Measurements from ENCODE around the gene ASB15.

Gene ASB15

GRCh38 chr7:123637203-123637602 lies 35.6 kb downstream of the ASB15 start:
- Histone ChIP-seq H3K4me3 (ENCODE audit: low read depth in 1 of 2, low read length in 2 of 2) (no peak overlapping the region), H3K27ac (ENCODE audit: low read length) (no peak overlapping the region), H3K79me2 (ENCODE audit: insufficient read depth, low read length) (no peaks in the 10 kb centered on the region), H3K9me3 (ENCODE audit: insufficient read depth, low read length, severe bottlenecking) (no peaks in the 10 kb centered on the region), H4K20me1 (ENCODE audit: insufficient read depth, low read length) (no peaks in the 10 kb centered on the region), H3K4me2 (ENCODE audit: insufficient read depth, low read length) (no peak overlapping the region), H2AFZ (ENCODE audit: low read depth, low read length) (no peak overlapping the region), H3K36me3 (ENCODE audit: insufficient read depth, low read length) (no peaks in the 10 kb centered on the region), H3K4me1 (ENCODE audit: insufficient read depth, low read length) (no peaks in the 10 kb centered on the region), H3K9ac (ENCODE audit: low read depth, low read length) (no peak overlapping the region), H3K27me3 (ENCODE audit: insufficient read depth, low read length, poor library complexity) (peaks cover 2% of the 10 kb centered on the region)
- ATAC-seq (ENCODE audit: insufficient read depth, low read depth): no peak
- no peak for DNase-seq
- TF ChIP-seq EZH2 (IDR thresholded peaks at IDR 0.05; ENCODE audit: borderline replicate concordance, low read depth, low read length, severe bottlenecking) (no peak), CTCF (IDR thresholded peaks at IDR 0.05; ENCODE audit: borderline replicate concordance, extremely low read depth, low read length, poor library complexity, severe bottlenecking) (no peak)

GRCh38 chr7:123637878-123638277 lies 36.3 kb downstream of the ASB15 start:
- TF ChIP-seq EZH2 (IDR thresholded peaks at IDR 0.05; ENCODE audit: borderline replicate concordance, low read depth, low read length, severe bottlenecking) (no peak), CTCF (IDR thresholded peaks at IDR 0.05; ENCODE audit: borderline replicate concordance, extremely low read depth, low read length, poor library complexity, severe bottlenecking) (no peak)
- peaks cover 2% of the 10 kb centered on the region for H3K27me3 ChIP-seq (ENCODE audit: insufficient read depth, low read length, poor library complexity)
- no peaks in the 10 kb centered on the region for H3K4me1 ChIP-seq (ENCODE audit: insufficient read depth, low read length)
- no peak overlapping the region for H3K27ac ChIP-seq (ENCODE audit: low read length)
- no peaks in the 10 kb centered on the region for H3K79me2 ChIP-seq (ENCODE audit: insufficient read depth, low read length)
- H3K9ac ChIP-seq (ENCODE audit: low read depth, low read length): no peak overlapping the region
- no peaks in the 10 kb centered on the region for H3K36me3 ChIP-seq (ENCODE audit: insufficient read depth, low read length)
- no peak overlapping the region for H2AFZ ChIP-seq (ENCODE audit: low read depth, low read length)
- no peak overlapping the region for H3K4me2 ChIP-seq (ENCODE audit: insufficient read depth, low read length)
- ATAC-seq (ENCODE audit: insufficient read depth, low read depth): no peak
- no peak for DNase-seq
- H3K9me3 ChIP-seq (ENCODE audit: insufficient read depth, low read length, severe bottlenecking): no peaks in the 10 kb centered on the region
- H4K20me1 ChIP-seq (ENCODE audit: insufficient read depth, low read length): no peaks in the 10 kb centered on the region
- H3K4me3 ChIP-seq (ENCODE audit: low read depth in 1 of 2, low read length in 2 of 2): no peak overlapping the region

- Histone ChIP-seq H3K4me1 (ENCODE audit: insufficient read depth, low read length) (no peaks in the 10 kb centered on the region), H3K27me3 (ENCODE audit: insufficient read depth, low read length, poor library complexity) (peaks cover 2% of the 10 kb centered on the region), H3K9ac (ENCODE audit: low read depth, low read length) (no peak overlapping the region), H3K4me2 (ENCODE audit: insufficient read depth, low read length) (no peak overlapping the region), H3K9me3 (ENCODE audit: insufficient read depth, low read length, severe bottlenecking) (no peaks in the 10 kb centered on the region), H4K20me1 (ENCODE audit: insufficient read depth, low read length) (no peaks in the 10 kb centered on the region), H2AFZ (ENCODE audit: low read depth, low read length) (no peak overlapping the region), H3K4me3 (ENCODE audit: low read depth in 1 of 2, low read length in 2 of 2) (no peak overlapping the region), H3K79me2 (ENCODE audit: insufficient read depth, low read length) (no peaks in the 10 kb centered on the region), H3K36me3 (ENCODE audit: insufficient read depth, low read length) (no peaks in the 10 kb centered on the region), H3K27ac (ENCODE audit: low read length) (no peak overlapping the region)
- no peak for TF ChIP-seq CTCF (IDR thresholded peaks at IDR 0.05; ENCODE audit: borderline replicate concordance, extremely low read depth, low read length, poor library complexity, severe bottlenecking)
- TF ChIP-seq EZH2 (IDR thresholded peaks at IDR 0.05; ENCODE audit: borderline replicate concordance, low read depth, low read length, severe bottlenecking): no peak
- no peak for DNase-seq
- no peak for ATAC-seq (ENCODE audit: insufficient read depth, low read depth)
These were observed 38.0 kb downstream of the ASB15 start for GRCh38 chr7:123639631-123640030.

- no peak overlapping the region for H3K4me3 ChIP-seq (ENCODE audit: low read depth in 1 of 2, low read length in 2 of 2)
- no peaks in the 10 kb centered on the region for H3K36me3 ChIP-seq (ENCODE audit: insufficient read depth, low read length)
- no peaks in the 10 kb centered on the region for H3K79me2 ChIP-seq (ENCODE audit: insufficient read depth, low read length)
- ATAC-seq (ENCODE audit: insufficient read depth, low read depth): no peak
- no peaks in the 10 kb centered on the region for H3K4me1 ChIP-seq (ENCODE audit: insufficient read depth, low read length)
- no peak overlapping the region for H3K27ac ChIP-seq (ENCODE audit: low read length)
- H3K4me2 ChIP-seq (ENCODE audit: insufficient read depth, low read length): no peak overlapping the region
- TF ChIP-seq EZH2 (IDR thresholded peaks at IDR 0.05; ENCODE audit: borderline replicate concordance, low read depth, low read length, severe bottlenecking): no peak
- TF ChIP-seq CTCF (IDR thresholded peaks at IDR 0.05; ENCODE audit: borderline replicate concordance, extremely low read depth, low read length, poor library complexity, severe bottlenecking): no peak
- no peak overlapping the region for H3K9ac ChIP-seq (ENCODE audit: low read depth, low read length)
- H4K20me1 ChIP-seq (ENCODE audit: insufficient read depth, low read length): no peaks in the 10 kb centered on the region
- H2AFZ ChIP-seq (ENCODE audit: low read depth, low read length): no peak overlapping the region
- no peaks in the 10 kb centered on the region for H3K9me3 ChIP-seq (ENCODE audit: insufficient read depth, low read length, severe bottlenecking)
- peaks cover 2% of the 10 kb centered on the region for H3K27me3 ChIP-seq (ENCODE audit: insufficient read depth, low read length, poor library complexity)
- DNase-seq: no peak
These were observed 39.0 kb downstream of the ASB15 start for GRCh38 chr7:123640583-123640982.
